Mucosa of rectum (tissue), 2 donors: ENCODE results near the gene SNRNP25.

Experiments used
- H3K27ac ChIP-seq, 2 donors: one replicate each; pipeline ENCODE4 v1.7.0; 2013; ENCODE audit warnings: inconsistent platforms in 2 of 2, low read depth in 2 of 2, low read length in 2 of 2
- H3K27me3 ChIP-seq, 2 donors: one replicate each; pipeline ENCODE4 v1.7.0; 2013; ENCODE audit warnings: low read length in 2 of 2; ENCODE audit not compliant: control insufficient read depth in 2 of 2, insufficient read depth in 2 of 2
- H3K36me3 ChIP-seq, 2 donors: one replicate each; pipeline ENCODE4 v1.7.0; 2013; ENCODE audit warnings: low read length in 2 of 2; ENCODE audit not compliant: control insufficient read depth in 2 of 2, insufficient read depth in 2 of 2
- H3K4me1 ChIP-seq, 2 donors: one replicate each; pipeline ENCODE4 v1.7.0; 2013; ENCODE audit warnings: low read length in 2 of 2, mild to moderate bottlenecking in 1 of 2; ENCODE audit not compliant: control insufficient read depth in 2 of 2, insufficient read depth in 2 of 2
- H3K4me3 ChIP-seq, 2 donors: one replicate each; pipeline ENCODE4 v1.7.0; 2013; ENCODE audit warnings: low read length in 2 of 2
- H3K9ac ChIP-seq, 2 donors: one replicate each; pipeline ENCODE4 v1.7.0; 2013; ENCODE audit warnings: low read length in 2 of 2, low read depth in 1 of 2, mild to moderate bottlenecking in 1 of 2
- H3K9me3 ChIP-seq, 2 donors: one replicate each; pipeline ENCODE4 v1.7.0; 2013; ENCODE audit warnings: low read length in 2 of 2; ENCODE audit not compliant: control insufficient read depth in 2 of 2
- donor health status: healthy.
- donor health status: Normal muscosa, but diverticular disease.

SNRNP25 gene

GRCh38 chr16:56231-56927 lies 2.8 kb downstream of the SNRNP25 start:
- Histone ChIP-seq H3K27me3 (no peaks in the 10 kb centered on the region), H3K4me3 (no peak overlapping the region), H3K27ac (no peak overlapping the region), H3K36me3 (peaks cover 15 to 33% of the 10 kb centered on the region in 2 donors), H3K9me3 (no peaks in the 10 kb centered on the region), H3K4me1 (peaks cover 0 to 5% of the 10 kb centered on the region in 2 donors), H3K9ac (no peak overlapping the region)

GRCh38 chr16:57711-58110 lies 4.1 kb downstream of the SNRNP25 start:
- Histone ChIP-seq H3K27ac (no peak overlapping the region), H3K36me3 (peaks cover 15 to 33% of the 10 kb centered on the region in 2 donors), H3K4me3 (no peak overlapping the region), H3K4me1 (peaks cover 0 to 5% of the 10 kb centered on the region in 2 donors), H3K27me3 (no peaks in the 10 kb centered on the region), H3K9me3 (no peaks in the 10 kb centered on the region), H3K9ac (no peak overlapping the region)

GRCh38 chr16:58491-59439 lies 5.1 kb downstream of the SNRNP25 start:
- Histone ChIP-seq H3K4me1 (peaks cover 0 to 2% of the 10 kb centered on the region in 2 donors), H3K27ac (no peak overlapping the region), H3K27me3 (no peaks in the 10 kb centered on the region), H3K9ac (no peak overlapping the region), H3K4me3 (no peak overlapping the region), H3K9me3 (no peaks in the 10 kb centered on the region), H3K36me3 (peaks cover 15 to 39% of the 10 kb centered on the region in 2 donors)

- H3K9ac ChIP-seq = no peak overlapping the region
These were observed 5.9 kb downstream of the SNRNP25 start for GRCh38 chr16:59440-60059.

GRCh38 chr16:60166-60565 lies 6.5 kb downstream of the SNRNP25 start:
- Histone ChIP-seq H3K4me1 (no peaks in the 10 kb centered on the region), H3K9ac (no peak overlapping the region), H3K9me3 (no peaks in the 10 kb centered on the region), H3K36me3 (peaks cover 18 to 41% of the 10 kb centered on the region in 2 donors), H3K4me3 (no peak overlapping the region), H3K27ac (no peak overlapping the region), H3K27me3 (no peaks in the 10 kb centered on the region)

More at GRCh38 chr16:59440-60059, 5.9 kb downstream of the SNRNP25 start:
- Histone ChIP-seq H3K4me3 (no peak overlapping the region), H3K36me3 (peaks cover 18 to 41% of the 10 kb centered on the region in 2 donors), H3K27ac (no peak overlapping the region), H3K27me3 (no peaks in the 10 kb centered on the region), H3K4me1 (no peaks in the 10 kb centered on the region), H3K9me3 (no peaks in the 10 kb centered on the region)

- H3K9ac ChIP-seq = no peak overlapping the region
- no peaks in the 10 kb centered on the region for H3K9me3 ChIP-seq
- H3K27me3 ChIP-seq = no peaks in the 10 kb centered on the region
- H3K4me1 ChIP-seq = peaks cover 0 to 3% of the 10 kb centered on the region in 2 donors
- H3K27ac ChIP-seq = no peak overlapping the region
- no peak overlapping the region for H3K4me3 ChIP-seq
- peaks cover 18 to 37% of the 10 kb centered on the region in 2 donors for H3K36me3 ChIP-seq
These were observed 7.6 kb downstream of the SNRNP25 start for GRCh38 chr16:60929-61878.

GRCh38 chr16:61879-62281 lies 8.3 kb downstream of the SNRNP25 start:
- Histone ChIP-seq H3K9me3 (no peaks in the 10 kb centered on the region), H3K9ac (no peak overlapping the region), H3K27me3 (no peaks in the 10 kb centered on the region), H3K36me3 (peaks cover 17 to 30% of the 10 kb centered on the region in 2 donors), H3K27ac (no peak overlapping the region), H3K4me1 (peaks cover 0 to 3% of the 10 kb centered on the region in 2 donors), H3K4me3 (no peak overlapping the region)

- Histone ChIP-seq H3K4me1 (peaks cover 0 to 3% of the 10 kb centered on the region in 2 donors), H3K4me3 (no peak overlapping the region), H3K27ac (no peak overlapping the region), H3K27me3 (no peaks in the 10 kb centered on the region), H3K36me3 (peaks cover 13 to 25% of the 10 kb centered on the region in 2 donors), H3K9ac (no peak overlapping the region), H3K9me3 (no peaks in the 10 kb centered on the region)
These were observed 8.8 kb downstream of the SNRNP25 start for GRCh38 chr16:62283-62967.

- no peak overlapping the region for H3K9ac ChIP-seq
These were observed 9.4 kb downstream of the SNRNP25 start for GRCh38 chr16:62968-63391.

More at GRCh38 chr16:62968-63391, 9.4 kb downstream of the SNRNP25 start:
- no peaks in the 10 kb centered on the region for H3K9me3 ChIP-seq
- peaks cover 12 to 20% of the 10 kb centered on the region in 2 donors for H3K36me3 ChIP-seq
- peaks cover 0 to 3% of the 10 kb centered on the region in 2 donors for H3K4me1 ChIP-seq
- H3K27ac ChIP-seq = no peak overlapping the region
- no peaks in the 10 kb centered on the region for H3K27me3 ChIP-seq
- H3K4me3 ChIP-seq = no peak overlapping the region
